GM19043 (cell line): ENCODE results near the gene IL6R.

Experiments
- ATAC-seq: cut with Tn5 transposase; IDR thresholded peaks from one replicate; pipeline ENCODE4 v1.9.1; 2021; ENCODE audit warnings: low read depth; ENCODE audit not compliant: unreplicated experiment

The IL6R gene

GRCh38 chr1:154423988-154424326 is 18.8 kb downstream of the IL6R start:
- ATAC-seq = no peak

GRCh38 chr1:154425172-154425571 is 20.0 kb downstream of the IL6R start:
- ATAC-seq = no peak

- no peak for ATAC-seq
Observed at GRCh38 chr1:154427173-154428139, 22.3 kb downstream of the IL6R start.

GRCh38 chr1:154429118-154429517 is 24.0 kb downstream of the IL6R start:
- no peak for ATAC-seq

- no peak for ATAC-seq
Observed at GRCh38 chr1:154429841-154430611, 24.9 kb downstream of the IL6R start.

GRCh38 chr1:154430903-154431302 is 25.8 kb downstream of the IL6R start:
- no peak for ATAC-seq

- ATAC-seq = no peak
Observed at GRCh38 chr1:154431586-154432373, 26.6 kb downstream of the IL6R start.

GRCh38 chr1:154433161-154433764 is 28.1 kb downstream of the IL6R start:
- no peak for ATAC-seq

- ATAC-seq = no peak
Observed at GRCh38 chr1:154434346-154435085, 29.4 kb downstream of the IL6R start.

GRCh38 chr1:154435599-154436200 is 30.6 kb downstream of the IL6R start:
- no peak for ATAC-seq

GRCh38 chr1:154436433-154436832 is 31.3 kb downstream of the IL6R start:
- no peak for ATAC-seq

GRCh38 chr1:154440036-154440804 is 35.1 kb downstream of the IL6R start:
- no peak for ATAC-seq

- ATAC-seq = no peak
Observed at GRCh38 chr1:154441241-154441888, 36.2 kb downstream of the IL6R start.

GRCh38 chr1:154442006-154442740 is 37.0 kb downstream of the IL6R start:
- ATAC-seq = no peak

- ATAC-seq = no peak
Observed at GRCh38 chr1:154443274-154444013, 38.3 kb downstream of the IL6R start.

- ATAC-seq = peak; percentile 55
Observed at GRCh38 chr1:154445040-154445472, 39.9 kb downstream of the IL6R start.

- no peak for ATAC-seq
Observed at GRCh38 chr1:154446292-154446691, 41.1 kb downstream of the IL6R start.
